ENCODE results near the gene OLFM2.

GRCh38 chr19:9966448-9966847 is 30.1 kb upstream of the OLFM2 start:
- TF ChIP-seq POLR2A (IDR thresholded peaks at IDR 0.05): no peak
- no peak for TF ChIP-seq POLR2AphosphoS5 (IDR thresholded peaks at IDR 0.05)
- TF ChIP-seq CTCF (IDR thresholded peaks at IDR 0.05 in 8 of 11, conservative IDR thresholded peaks at IDR 0.05 in 3 of 11): no peak

Measured in spleen (tissue), 7 donors.